HG02852 (cell line): ENCODE data around the gene SLC12A2.

Experiments used
- ATAC-seq: cut with Tn5 transposase; IDR thresholded peaks from one replicate; pipeline ENCODE4 v1.9.1; 2021; ENCODE audit warnings: mild to moderate bottlenecking, moderate library complexity; ENCODE audit not compliant: unreplicated experiment

Gene SLC12A2

GRCh38 chr5:128083033-128083810, at the start of gene SLC12A2:
TSS of gene SLC12A2 (plus strand) at chr5:128083766. CDS start at chr5:128083955, 189 bp downstream.
- ATAC-seq: peak; percentile 61

- no peak for ATAC-seq
These were observed 47.9 kb upstream of the SLC12A2 start for GRCh38 chr5:128035689-128036088.

- no peak for ATAC-seq
These were observed 46.6 kb upstream of the SLC12A2 start for GRCh38 chr5:128036950-128037349.

GRCh38 chr5:128038643-128039042, 44.9 kb upstream of the SLC12A2 start:
- ATAC-seq: no peak

- ATAC-seq: no peak
These were observed 42.6 kb upstream of the SLC12A2 start for GRCh38 chr5:128040927-128041326.

- ATAC-seq: no peak
These were observed 30.8 kb upstream of the SLC12A2 start for GRCh38 chr5:128052780-128053179.

- no peak for ATAC-seq
These were observed 30.1 kb upstream of the SLC12A2 start for GRCh38 chr5:128053291-128053954.

GRCh38 chr5:128060644-128061385, 22.8 kb upstream of the SLC12A2 start:
- no peak for ATAC-seq

- no peak for ATAC-seq
These were observed 21.3 kb upstream of the SLC12A2 start for GRCh38 chr5:128062172-128062746.

GRCh38 chr5:128074171-128074570, 9.4 kb upstream of the SLC12A2 start:
- ATAC-seq: no peak

GRCh38 chr5:128074953-128075352, 8.6 kb upstream of the SLC12A2 start:
- no peak for ATAC-seq

GRCh38 chr5:128077526-128077925, 6.0 kb upstream of the SLC12A2 start:
- ATAC-seq: no peak

GRCh38 chr5:128081111-128081851, 2.3 kb upstream of the SLC12A2 start:
- no peak for ATAC-seq

GRCh38 chr5:128082551-128083032, 974 bp upstream of the SLC12A2 start:
- ATAC-seq: peak; percentile 14

GRCh38 chr5:128083811-128084227, 253 bp downstream of the SLC12A2 start:
- ATAC-seq: peak; percentile 35

- peak; percentile 26 for ATAC-seq
These were observed 932 bp downstream of the SLC12A2 start for GRCh38 chr5:128084228-128085167.

GRCh38 chr5:128085413-128085812, 1.8 kb downstream of the SLC12A2 start:
- ATAC-seq: no peak

- ATAC-seq: no peak
These were observed 8.0 kb downstream of the SLC12A2 start for GRCh38 chr5:128091579-128091978.

- ATAC-seq: no peak
These were observed 8.6 kb downstream of the SLC12A2 start for GRCh38 chr5:128092144-128092543.
